ENCODE data around the gene GLMP.

DNA sequence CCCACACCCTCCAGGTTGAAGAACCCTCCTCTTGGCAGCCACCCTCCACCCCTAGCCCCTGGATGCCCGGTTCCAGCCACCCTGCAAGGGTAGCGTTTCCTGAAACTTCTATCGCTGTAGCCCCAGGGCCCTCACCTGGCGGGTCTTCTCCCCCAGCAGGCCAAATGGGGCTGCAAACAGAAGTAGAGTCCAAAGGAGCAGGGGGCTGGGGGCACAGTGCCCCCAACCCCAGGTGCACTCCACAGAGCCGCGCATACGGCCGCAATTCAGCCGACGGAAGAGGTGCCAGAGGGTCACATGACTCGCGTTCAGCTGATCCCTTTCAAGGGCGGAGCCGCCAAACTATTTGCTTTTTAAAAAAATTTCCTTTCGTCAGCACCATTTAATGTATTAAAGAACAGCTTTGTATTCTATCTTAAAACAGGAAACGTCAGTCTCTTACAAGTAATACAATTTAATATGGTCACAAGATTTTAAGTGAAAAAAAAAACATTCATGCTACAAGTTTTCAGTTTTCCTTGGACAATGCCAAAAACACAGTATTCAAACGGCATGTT, at the start of gene GLMP:
- TF ChIP-seq, protein P1, sequence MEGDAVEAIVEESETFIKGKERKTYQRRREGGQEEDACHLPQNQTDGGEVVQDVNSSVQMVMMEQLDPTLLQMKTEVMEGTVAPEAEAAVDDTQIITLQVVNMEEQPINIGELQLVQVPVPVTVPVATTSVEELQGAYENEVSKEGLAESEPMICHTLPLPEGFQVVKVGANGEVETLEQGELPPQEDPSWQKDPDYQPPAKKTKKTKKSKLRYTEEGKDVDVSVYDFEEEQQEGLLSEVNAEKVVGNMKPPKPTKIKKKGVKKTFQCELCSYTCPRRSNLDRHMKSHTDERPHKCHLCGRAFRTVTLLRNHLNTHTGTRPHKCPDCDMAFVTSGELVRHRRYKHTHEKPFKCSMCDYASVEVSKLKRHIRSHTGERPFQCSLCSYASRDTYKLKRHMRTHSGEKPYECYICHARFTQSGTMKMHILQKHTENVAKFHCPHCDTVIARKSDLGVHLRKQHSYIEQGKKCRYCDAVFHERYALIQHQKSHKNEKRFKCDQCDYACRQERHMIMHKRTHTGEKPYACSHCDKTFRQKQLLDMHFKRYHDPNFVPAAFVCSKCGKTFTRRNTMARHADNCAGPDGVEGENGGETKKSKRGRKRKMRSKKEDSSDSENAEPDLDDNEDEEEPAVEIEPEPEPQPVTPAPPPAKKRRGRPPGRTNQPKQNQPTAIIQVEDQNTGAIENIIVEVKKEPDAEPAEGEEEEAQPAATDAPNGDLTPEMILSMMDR (IDR thresholded peaks at IDR 0.05; ENCODE audit: poor library complexity, severe bottlenecking) = no peak
- TF ChIP-seq EP300 (conservative IDR thresholded peaks at IDR 0.05; ENCODE audit: poor library complexity, severe bottlenecking) = no peak
